ENCODE measurements around the gene TLCD3A. TPM values are rescaled to one million over a fixed set of nuclear protein-coding genes. Genes with fewer than 3 reads are reported as not detected.

TLCD3A gene
- total RNA-seq = 8.9 TPM
- long read RNA-seq, transcript FAM57A-202 (5 exons, 2,412 nt) = major isoform, 8 of 12 reads
- long read RNA-seq, partial matches to known transcripts = 1 of 12 reads
- long read RNA-seq, other reads (novel, unspliced or antisense) = 0 of 12 reads

DNA sequence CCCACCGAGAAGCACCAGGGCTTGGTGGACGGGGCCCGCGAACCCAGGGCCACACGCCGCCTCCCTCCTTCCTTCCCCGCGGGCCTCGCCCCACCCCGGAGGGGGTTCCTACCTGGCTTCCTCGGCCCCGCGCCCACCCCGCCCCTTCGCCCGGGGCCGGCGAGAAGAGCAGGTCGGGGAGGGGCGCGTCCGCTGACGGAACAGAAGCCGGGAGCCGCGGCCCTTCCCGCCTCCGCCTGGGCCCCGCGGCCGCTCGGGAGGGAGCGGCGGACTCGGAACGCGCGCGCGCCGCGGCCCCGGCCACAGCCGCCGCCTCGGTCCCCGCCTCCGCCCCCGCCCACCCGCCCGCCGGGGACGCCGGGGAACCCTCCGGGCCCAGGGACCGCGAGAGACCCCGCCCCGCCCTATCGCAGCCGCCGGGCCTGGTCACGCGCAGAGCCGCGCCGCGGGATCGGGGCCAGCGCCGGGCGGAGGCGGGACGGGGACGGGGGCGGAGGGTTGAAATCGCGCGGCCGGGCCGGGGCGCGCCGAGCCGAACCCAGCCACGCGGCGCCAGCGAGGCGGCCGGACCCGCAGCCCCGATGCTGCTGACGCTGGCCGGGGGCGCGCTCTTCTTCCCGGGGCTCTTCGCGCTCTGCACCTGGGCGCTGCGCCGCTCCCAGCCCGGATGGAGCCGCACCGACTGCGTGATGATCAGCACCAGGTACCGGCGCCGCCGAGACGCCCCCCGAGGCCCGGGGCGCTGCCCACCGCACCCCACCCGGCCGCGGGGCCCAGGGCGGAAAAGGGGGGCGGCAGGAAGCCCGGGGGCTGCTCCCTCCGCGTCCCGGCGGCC, at the start of gene TLCD3A:
TLCD3A (plus strand) TSS at position 530 of the 835 bp plus-strand sequence; CDS start at position 582, 52 bp downstream.
- Histone ChIP-seq H3K4me1 (peaks cover 20% of the 10 kb centered on the region), H3K27ac (peak within 1 kb of the TSS; percentile 76), H3K4me3 (peak within 1 kb of the TSS; percentile 75), H3K9me3 (no peaks in the 10 kb centered on the region), H3K27me3 (ENCODE audit: low read depth) (no peaks in the 10 kb centered on the region), H3K36me3 (no peaks in the 10 kb centered on the region)
- intact Hi-C loops (cut with DNase I) = no loop called here
- DNase-seq (peak; percentile 83), ATAC-seq (peak; percentile 86 to 91)
- TF ChIP-seq, protein P1, sequence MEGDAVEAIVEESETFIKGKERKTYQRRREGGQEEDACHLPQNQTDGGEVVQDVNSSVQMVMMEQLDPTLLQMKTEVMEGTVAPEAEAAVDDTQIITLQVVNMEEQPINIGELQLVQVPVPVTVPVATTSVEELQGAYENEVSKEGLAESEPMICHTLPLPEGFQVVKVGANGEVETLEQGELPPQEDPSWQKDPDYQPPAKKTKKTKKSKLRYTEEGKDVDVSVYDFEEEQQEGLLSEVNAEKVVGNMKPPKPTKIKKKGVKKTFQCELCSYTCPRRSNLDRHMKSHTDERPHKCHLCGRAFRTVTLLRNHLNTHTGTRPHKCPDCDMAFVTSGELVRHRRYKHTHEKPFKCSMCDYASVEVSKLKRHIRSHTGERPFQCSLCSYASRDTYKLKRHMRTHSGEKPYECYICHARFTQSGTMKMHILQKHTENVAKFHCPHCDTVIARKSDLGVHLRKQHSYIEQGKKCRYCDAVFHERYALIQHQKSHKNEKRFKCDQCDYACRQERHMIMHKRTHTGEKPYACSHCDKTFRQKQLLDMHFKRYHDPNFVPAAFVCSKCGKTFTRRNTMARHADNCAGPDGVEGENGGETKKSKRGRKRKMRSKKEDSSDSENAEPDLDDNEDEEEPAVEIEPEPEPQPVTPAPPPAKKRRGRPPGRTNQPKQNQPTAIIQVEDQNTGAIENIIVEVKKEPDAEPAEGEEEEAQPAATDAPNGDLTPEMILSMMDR (IDR thresholded peaks at IDR 0.05) = no peak

DNA sequence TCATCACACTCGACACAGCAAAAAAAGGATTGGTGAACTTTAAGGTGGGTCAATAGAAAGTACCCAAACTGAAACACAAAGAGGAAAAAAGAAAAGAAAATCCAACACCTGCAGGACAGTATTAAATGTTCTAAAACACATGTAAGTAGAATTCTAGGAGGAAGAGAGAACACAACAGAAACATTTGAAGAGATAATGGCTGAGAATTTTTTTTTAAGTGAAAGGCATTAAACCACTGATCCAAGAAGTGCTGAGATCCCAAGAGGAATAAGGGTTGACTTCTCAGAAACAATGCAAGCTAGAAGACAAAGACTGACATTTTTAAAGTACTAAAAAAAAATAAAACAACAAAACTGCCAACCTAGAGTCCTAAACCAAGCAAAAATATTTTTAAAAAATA, 49.4 kb upstream of the TLCD3A start:
- no peaks in the 10 kb centered on the region for H3K4me1 ChIP-seq
- TF ChIP-seq, protein P1 (IDR thresholded peaks at IDR 0.05) = no peak
- peaks cover 31% of the 10 kb centered on the region for H3K36me3 ChIP-seq
- no peaks in the 10 kb centered on the region for H3K27me3 ChIP-seq (ENCODE audit: low read depth)
- H3K27ac ChIP-seq = no peak overlapping the region
- no peak overlapping the region for H3K4me3 ChIP-seq
- H3K9me3 ChIP-seq = no peaks in the 10 kb centered on the region
- intact Hi-C loops (cut with DNase I) = no loop called here
- DNase-seq (no peak), ATAC-seq (no peak)

DNA sequence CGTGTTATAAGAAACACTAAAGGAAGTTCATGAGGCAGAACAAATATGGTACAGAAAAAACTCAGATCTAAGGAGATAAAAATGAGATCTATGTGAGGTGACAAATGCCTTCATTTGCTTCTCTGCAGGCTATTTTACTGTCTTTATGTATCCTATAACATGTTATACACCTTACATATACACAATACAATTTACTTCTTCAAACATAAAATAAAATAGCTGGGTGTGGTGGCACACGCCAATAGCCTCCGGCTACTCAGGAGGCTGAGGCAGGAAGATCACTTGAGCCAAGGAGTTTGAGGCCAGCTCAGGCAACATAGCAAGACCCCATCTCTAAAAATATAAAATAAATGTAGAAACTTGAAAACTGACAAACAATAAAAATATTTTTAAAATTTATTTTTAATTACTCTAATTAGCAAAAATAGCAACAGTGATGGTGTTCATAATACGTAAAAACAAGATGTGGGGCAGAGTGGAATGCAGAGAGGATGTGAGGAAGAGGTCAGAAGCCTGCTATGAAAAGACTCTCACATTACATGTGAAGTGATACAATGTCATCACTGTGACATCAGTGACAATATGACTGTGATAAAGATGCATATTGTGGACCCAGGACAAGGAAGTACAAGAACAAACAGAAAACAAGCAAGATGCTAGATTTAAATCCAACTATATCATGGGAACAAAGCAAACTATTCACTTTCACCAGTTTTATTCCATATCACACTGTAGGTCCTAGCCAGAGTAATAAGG, 48.7 kb upstream of the TLCD3A start:
- H3K4me3 ChIP-seq = no peak overlapping the region
- DNase-seq (no peak), ATAC-seq (no peak)
- H3K9me3 ChIP-seq = no peaks in the 10 kb centered on the region
- H3K27me3 ChIP-seq (ENCODE audit: low read depth) = no peaks in the 10 kb centered on the region
- H3K36me3 ChIP-seq = peaks cover 32% of the 10 kb centered on the region
- no peak overlapping the region for H3K27ac ChIP-seq
- intact Hi-C loops (cut with DNase I) = no loop called here
- no peaks in the 10 kb centered on the region for H3K4me1 ChIP-seq
- TF ChIP-seq, protein P1 (IDR thresholded peaks at IDR 0.05) = no peak

DNA sequence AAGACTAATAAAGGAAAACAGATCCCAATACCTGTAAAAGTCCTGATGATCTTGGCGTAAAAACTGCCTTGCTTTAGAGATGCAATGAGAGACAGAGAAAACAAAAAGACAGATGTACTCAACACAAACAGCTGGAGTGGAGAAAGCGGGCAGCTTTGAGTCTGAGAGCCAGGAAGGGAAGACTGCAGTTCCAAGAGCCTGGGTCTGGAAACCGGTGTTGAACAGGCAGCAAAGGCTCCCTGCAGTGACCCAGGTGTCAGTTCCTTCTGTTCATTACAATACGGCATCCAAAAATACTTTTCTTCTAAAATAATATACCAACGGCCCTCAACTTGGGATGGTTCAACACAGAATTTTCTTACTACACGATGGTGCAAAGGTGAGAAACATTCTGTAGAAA, 47.4 kb upstream of the TLCD3A start:
- H3K9me3 ChIP-seq = no peaks in the 10 kb centered on the region
- DNase-seq = no peak
- no peaks in the 10 kb centered on the region for H3K27me3 ChIP-seq (ENCODE audit: low read depth)
- ATAC-seq = no peak
- H3K4me3 ChIP-seq = no peak overlapping the region
- intact Hi-C loops (cut with DNase I) = no loop called here
- no peaks in the 10 kb centered on the region for H3K4me1 ChIP-seq
- no peak overlapping the region for H3K27ac ChIP-seq
- TF ChIP-seq, protein P1 (IDR thresholded peaks at IDR 0.05) = no peak
- peaks cover 44% of the 10 kb centered on the region for H3K36me3 ChIP-seq

DNA sequence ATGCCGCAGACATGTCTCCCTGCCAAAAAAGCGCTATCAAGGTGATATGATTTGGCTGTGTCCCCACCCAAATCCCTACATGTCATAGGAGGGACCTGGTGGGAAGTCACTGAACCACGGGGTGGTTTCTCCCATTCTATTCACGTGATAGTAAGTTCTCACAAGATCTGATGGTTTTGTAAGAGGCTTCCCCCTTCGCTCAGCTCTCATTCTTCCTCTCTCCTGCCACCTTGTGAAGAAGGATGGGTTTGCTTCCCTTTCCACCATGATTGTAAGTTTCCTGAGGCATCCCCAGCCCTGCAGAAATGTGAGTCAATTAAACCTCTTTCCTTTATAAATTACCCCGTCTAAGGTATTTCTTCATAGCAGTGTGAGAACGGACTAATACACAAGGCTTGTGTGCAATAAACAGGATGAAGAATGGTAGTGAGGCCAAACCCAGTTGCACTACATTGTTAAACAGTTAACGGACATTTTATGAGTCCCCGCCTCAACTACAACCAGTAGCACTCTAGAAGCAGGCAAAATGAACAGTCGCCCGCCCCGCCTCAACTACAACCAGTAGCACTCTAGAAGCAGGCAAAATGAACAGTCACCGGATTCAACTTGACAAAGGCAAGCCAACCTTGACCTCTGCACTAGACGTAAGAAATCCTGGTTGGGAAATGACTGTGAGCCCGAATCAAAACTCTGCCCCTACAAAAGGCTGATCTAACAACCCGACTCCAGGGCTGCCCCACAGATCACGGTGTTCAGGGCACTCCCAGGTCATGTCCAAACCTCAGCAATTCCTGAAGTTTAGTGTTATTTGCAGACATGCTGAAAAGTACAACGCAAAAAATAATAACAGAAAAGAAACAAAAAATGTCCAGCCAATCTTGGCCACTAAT, 44.1 kb upstream of the TLCD3A start:
- peak in 1 of 2 donors; percentile 18 for ATAC-seq
- H3K36me3 ChIP-seq = peaks cover 71% of the 10 kb centered on the region

More for the DNA sequence above, 44.1 kb upstream of the TLCD3A start:
- intact Hi-C loops (cut with DNase I) = no loop called here
- H3K9me3 ChIP-seq = no peaks in the 10 kb centered on the region
- no peaks in the 10 kb centered on the region for H3K4me1 ChIP-seq
- no peak overlapping the region for H3K27ac ChIP-seq
- H3K27me3 ChIP-seq (ENCODE audit: low read depth) = no peaks in the 10 kb centered on the region
- H3K4me3 ChIP-seq = no peak overlapping the region
- DNase-seq = no peak
- TF ChIP-seq, protein P1 (IDR thresholded peaks at IDR 0.05) = peak; percentile 22
